OCI-LY3 (cell line): ENCODE results near the gene PHYKPL.

Experiments used
- H2AFZ ChIP-seq: fragments of 200-600, 300-600 bp; shearing (Covaris generic); 2 replicates; pipeline ENCODE4 v1.6.0; 2014; ENCODE audit warnings: antibody characterized with exemption, low read depth, low read length
- H3K27ac ChIP-seq: fragments of 200-600, 300-600 bp; sonication (generic); 2 replicates; pipeline ENCODE4 v1.5.1; 2014; ENCODE audit warnings: mild to moderate bottlenecking, low read length, moderate library complexity, mixed read lengths
- H3K27me3 ChIP-seq: fragments of 200-600, 300-600 bp; sonication (generic); 2 replicates; pipeline ENCODE4 v1.6.1; 2014; ENCODE audit warnings: low read depth, low read length, mixed read lengths
- H3K36me3 ChIP-seq: fragments of 200-600, 300-600 bp; sonication (generic); replicated peaks from 2 replicates; pipeline ENCODE3; 2014; ENCODE audit warnings: low read depth, low read length, mixed read lengths
- H3K4me1 ChIP-seq: fragments of 300-600, 200-600 bp; sonication (generic); 2 replicates; pipeline ENCODE4 v1.6.1; 2014; ENCODE audit warnings: low read length, mixed read lengths
- H3K4me2 ChIP-seq: fragments of 200-600, 300-600 bp; sonication (generic); 2 replicates; pipeline ENCODE4 v1.6.1; 2014; ENCODE audit warnings: low read length, mixed read lengths
- H3K4me3 ChIP-seq: fragments of 300-600, 200-600 bp; sonication (generic); 2 replicates; pipeline ENCODE4 v1.5.1; 2014; ENCODE audit warnings: antibody characterized with exemption, mild to moderate bottlenecking, low read length, moderate library complexity
- H3K79me2 ChIP-seq: fragments of 300-600, 200-600 bp; shearing (Covaris generic); 2 replicates; pipeline ENCODE4 v1.6.1; 2014; ENCODE audit warnings: mild to moderate bottlenecking, low read length, mixed read lengths
- H3K9ac ChIP-seq: fragments of 300-600, 200-600 bp; shearing (Covaris generic); 2 replicates; pipeline ENCODE4 v1.6.0; 2014; ENCODE audit warnings: mild to moderate bottlenecking, low read length, moderate library complexity
- H3K9me3 ChIP-seq: fragments of 200-600, 300-600 bp; shearing (Covaris generic); 2 replicates; pipeline ENCODE4 v1.6.1; 2014; ENCODE audit warnings: low read length, mixed read lengths; ENCODE audit not compliant: insufficient read depth
- H4K20me1 ChIP-seq: fragments of 200-600, 300-600 bp; sonication (generic); 2 replicates; pipeline ENCODE4 v1.6.1; 2016; ENCODE audit warnings: low read length, mixed read lengths; ENCODE audit not compliant: insufficient read depth
- EZH2phosphoT487 ChIP-seq: fragments of 200-600 bp; shearing (Covaris generic); IDR thresholded peaks from 2 replicates; pipeline ENCODE4 v1.6.1; 2018; ENCODE audit warnings: antibody characterized with exemption, mixed run types, low read depth
- TF ChIP-seq, protein P1 (sequence below): fragments of 200-600, 300-600 bp; sonication (generic); IDR thresholded peaks from 2 replicates; pipeline ENCODE4 v1.5.1; 2014; ENCODE audit warnings: antibody characterized with exemption, low read length, low read depth

Gene PHYKPL

DNA sequence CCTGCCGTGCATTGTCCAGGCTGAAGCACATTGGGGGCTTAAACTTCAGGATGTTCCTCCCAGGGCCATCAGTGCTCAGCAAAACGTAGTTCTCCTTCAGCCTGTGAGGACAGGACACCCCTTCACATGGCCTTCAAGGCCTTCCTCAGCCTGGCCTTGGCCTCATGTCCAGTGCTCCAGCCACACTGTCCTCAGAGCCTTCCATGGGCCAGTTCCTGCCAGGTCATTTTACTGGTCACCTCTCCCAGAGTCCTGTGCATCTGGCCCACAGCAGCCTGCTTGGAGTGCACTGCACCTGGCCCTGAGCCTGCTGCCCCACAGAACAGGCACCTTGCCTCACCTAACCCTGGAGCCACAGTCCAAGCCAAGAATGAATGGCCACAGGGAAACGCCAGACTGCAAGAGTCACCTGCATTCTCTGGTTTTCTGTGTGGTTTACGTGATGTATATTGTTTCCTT is 19.6 kb downstream of the PHYKPL start:
- H3K9ac ChIP-seq, result no peak overlapping the region
- TF ChIP-seq, protein P1, sequence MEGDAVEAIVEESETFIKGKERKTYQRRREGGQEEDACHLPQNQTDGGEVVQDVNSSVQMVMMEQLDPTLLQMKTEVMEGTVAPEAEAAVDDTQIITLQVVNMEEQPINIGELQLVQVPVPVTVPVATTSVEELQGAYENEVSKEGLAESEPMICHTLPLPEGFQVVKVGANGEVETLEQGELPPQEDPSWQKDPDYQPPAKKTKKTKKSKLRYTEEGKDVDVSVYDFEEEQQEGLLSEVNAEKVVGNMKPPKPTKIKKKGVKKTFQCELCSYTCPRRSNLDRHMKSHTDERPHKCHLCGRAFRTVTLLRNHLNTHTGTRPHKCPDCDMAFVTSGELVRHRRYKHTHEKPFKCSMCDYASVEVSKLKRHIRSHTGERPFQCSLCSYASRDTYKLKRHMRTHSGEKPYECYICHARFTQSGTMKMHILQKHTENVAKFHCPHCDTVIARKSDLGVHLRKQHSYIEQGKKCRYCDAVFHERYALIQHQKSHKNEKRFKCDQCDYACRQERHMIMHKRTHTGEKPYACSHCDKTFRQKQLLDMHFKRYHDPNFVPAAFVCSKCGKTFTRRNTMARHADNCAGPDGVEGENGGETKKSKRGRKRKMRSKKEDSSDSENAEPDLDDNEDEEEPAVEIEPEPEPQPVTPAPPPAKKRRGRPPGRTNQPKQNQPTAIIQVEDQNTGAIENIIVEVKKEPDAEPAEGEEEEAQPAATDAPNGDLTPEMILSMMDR, result no peak
- no peak for TF ChIP-seq EZH2phosphoT487
- H4K20me1 ChIP-seq, result peaks cover 51% of the 10 kb centered on the region

DNA sequence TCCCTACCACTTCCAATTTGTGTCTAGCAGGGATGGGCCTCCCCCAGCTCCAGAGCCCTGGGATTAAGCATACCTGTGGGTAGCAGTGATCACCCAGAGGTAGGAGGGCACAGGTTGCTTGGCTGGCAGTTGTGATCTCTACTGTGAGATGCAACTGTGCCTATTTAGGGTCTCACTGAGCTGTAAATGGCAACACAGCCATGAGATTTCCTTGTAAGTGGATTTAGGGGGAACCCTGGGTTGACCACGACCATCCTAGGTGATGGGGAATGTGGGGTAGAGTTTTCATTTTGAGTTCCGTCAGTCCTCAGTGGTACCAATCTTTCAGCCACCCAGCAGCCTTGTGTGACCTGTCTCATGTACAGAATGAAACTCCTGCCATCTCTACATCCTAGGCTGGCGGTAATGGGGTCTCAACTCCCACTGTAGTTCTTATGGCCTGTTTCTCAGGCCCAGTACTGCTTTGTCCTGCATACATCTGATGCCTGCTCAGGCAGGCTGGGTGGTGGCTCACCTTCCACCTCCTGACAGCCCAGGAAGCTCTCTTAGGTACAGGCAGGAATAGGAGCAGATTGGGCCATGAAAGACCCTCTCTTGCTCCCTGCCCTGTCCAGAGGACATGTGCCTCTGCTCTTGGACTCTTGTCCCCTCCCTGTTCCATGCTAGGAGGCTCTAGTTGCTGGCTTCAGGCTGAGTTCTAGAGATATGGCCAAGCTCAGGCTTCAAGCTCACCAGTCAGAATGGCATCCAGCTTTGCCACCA is 20.2 kb downstream of the PHYKPL start:
- H3K4me3 ChIP-seq, result no peak overlapping the region
- H3K9ac ChIP-seq, result no peak overlapping the region
- peaks cover 57% of the 10 kb centered on the region for H4K20me1 ChIP-seq
- no peaks in the 10 kb centered on the region for H3K4me1 ChIP-seq
- TF ChIP-seq, protein P1, result no peak
- no peak for TF ChIP-seq EZH2phosphoT487
- H3K79me2 ChIP-seq, result peaks cover 67% of the 10 kb centered on the region
- no peak overlapping the region for H3K27ac ChIP-seq
- H3K27me3 ChIP-seq, result no peaks in the 10 kb centered on the region
- no peaks in the 10 kb centered on the region for H3K9me3 ChIP-seq
- no peak overlapping the region for H3K4me2 ChIP-seq
- H3K36me3 ChIP-seq, result peaks cover 93% of the 10 kb centered on the region
- no peak overlapping the region for H2AFZ ChIP-seq

More for the DNA sequence above, 19.6 kb downstream of the PHYKPL start:
- Histone ChIP-seq H3K27me3 (no peaks in the 10 kb centered on the region), H3K9me3 (no peaks in the 10 kb centered on the region), H3K79me2 (peaks cover 60% of the 10 kb centered on the region), H3K4me3 (no peak overlapping the region), H3K36me3 (peaks cover 87% of the 10 kb centered on the region), H2AFZ (no peak overlapping the region), H3K4me1 (no peaks in the 10 kb centered on the region), H3K27ac (no peak overlapping the region), H3K4me2 (no peak overlapping the region)

DNA sequence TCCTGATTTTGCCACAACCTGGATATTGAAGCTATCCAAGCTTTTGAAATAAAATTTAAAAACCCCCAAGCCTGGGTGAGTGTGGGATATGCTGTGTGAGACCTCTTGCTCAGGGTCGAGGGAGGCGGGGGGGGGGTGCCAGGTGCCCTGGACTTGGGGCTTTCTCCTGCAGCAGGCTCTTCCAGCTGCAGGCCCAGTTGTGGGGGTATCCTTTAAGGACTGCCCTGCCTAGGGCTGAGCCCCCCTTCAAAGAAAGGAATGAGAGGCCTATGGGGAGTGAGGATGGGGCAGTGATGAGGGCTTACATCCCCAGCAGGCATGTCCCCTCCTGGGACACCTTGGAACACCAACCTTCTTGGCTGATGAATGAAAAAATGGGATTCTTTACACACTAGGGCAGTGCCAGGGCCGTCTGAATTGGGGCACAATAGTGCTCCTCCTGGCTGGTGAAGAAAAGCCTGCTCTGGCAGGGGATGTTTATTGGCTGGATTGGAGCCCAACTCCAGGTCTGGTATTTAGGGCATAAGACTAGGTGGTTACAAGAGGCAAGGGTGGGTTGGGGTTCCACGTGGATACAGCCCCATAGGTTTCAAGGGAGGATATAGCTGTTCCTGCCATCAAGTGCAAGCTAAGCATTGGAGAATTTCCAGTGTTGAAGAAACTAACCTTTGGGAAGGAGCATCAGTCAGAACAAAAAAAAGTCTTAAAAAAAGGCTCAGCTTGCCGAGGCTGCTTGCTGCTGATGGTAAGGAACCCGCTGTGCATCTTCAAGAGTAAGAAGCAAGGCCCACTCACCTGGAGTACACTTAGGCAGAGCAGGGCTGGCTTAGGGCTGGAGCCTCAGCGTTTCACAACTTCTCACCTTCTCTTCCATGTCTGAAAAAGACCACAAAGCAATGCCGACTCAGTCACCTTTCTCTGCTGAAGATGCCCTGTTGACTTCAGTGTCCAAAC is 21.2 kb downstream of the PHYKPL start:
- Histone ChIP-seq H3K4me3 (no peak overlapping the region), H4K20me1 (peaks cover 68% of the 10 kb centered on the region), H3K4me2 (no peak overlapping the region), H3K79me2 (peaks cover 73% of the 10 kb centered on the region), H3K27ac (no peak overlapping the region), H3K9me3 (no peaks in the 10 kb centered on the region), H2AFZ (no peak overlapping the region), H3K36me3 (peaks cover 97% of the 10 kb centered on the region), H3K9ac (no peak overlapping the region), H3K27me3 (no peaks in the 10 kb centered on the region), H3K4me1 (peaks cover 9% of the 10 kb centered on the region)
- TF ChIP-seq EZH2phosphoT487, result no peak
- TF ChIP-seq, protein P1, result no peak

DNA sequence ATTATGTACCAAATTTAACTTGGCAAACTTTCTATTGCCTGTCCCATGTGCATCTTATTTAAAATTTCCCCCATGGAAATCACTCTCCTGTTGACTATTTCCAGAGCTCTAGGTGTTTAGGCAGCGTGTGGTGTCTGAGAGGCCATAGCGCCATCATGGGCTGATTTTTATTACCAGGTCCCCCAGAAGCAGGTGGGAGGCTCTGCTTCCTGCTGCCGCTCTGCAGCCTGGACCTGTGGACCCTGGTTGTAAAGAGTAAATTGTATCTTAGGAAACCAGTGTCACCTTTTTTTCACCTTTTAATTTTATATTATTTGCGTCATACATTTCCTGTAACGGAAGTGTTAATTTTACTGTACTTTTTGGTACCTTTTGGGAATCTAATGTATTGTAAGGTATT is 21.9 kb downstream of the PHYKPL start:
- H4K20me1 ChIP-seq, result peaks cover 75% of the 10 kb centered on the region
- no peak overlapping the region for H3K9ac ChIP-seq
- no peaks in the 10 kb centered on the region for H3K27me3 ChIP-seq
- H3K4me1 ChIP-seq, result peaks cover 15% of the 10 kb centered on the region
- TF ChIP-seq EZH2phosphoT487, result no peak
- TF ChIP-seq, protein P1, result no peak
- H3K27ac ChIP-seq, result no peak overlapping the region
- no peak overlapping the region for H3K4me2 ChIP-seq
- no peak overlapping the region for H3K4me3 ChIP-seq
- no peaks in the 10 kb centered on the region for H3K9me3 ChIP-seq
- H2AFZ ChIP-seq, result no peak overlapping the region
- peaks cover 97% of the 10 kb centered on the region for H3K36me3 ChIP-seq
- H3K79me2 ChIP-seq, result peaks cover 80% of the 10 kb centered on the region
